ENCODE measurements around the gene KIF5A.

Gene KIF5A

DNA sequence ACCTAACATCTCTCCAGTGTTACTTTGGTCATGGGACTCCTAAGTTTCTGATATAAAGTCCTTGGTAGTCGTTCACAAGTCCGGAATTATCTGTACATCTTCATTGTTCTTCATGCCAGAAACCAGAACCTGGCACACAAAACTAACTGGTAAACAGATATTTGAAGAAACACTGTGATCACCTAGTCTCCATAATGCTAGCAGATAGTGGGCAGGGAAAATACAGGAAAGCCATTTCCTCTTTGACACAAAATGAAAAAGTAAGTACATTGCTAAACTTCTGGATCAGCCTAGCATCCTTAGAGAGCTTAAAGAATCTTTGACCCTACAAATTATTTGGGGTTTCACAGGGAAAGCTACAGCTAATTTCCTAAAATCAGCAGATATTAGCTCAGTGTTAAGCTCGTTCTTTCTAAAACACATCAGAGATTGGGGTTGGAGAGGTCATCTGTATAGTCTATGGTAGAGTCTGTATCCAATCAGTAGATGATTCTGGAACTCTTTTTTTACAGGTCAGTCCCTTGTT is 34.4 kb upstream of the KIF5A start:
- TF ChIP-seq CTCF (IDR thresholded peaks at IDR 0.05) = no peak

- TF ChIP-seq CTCF (IDR thresholded peaks at IDR 0.05) = no peak
These were observed 33.8 kb upstream of the KIF5A start for GRCh38 chr12:57515934-57516541.

DNA sequence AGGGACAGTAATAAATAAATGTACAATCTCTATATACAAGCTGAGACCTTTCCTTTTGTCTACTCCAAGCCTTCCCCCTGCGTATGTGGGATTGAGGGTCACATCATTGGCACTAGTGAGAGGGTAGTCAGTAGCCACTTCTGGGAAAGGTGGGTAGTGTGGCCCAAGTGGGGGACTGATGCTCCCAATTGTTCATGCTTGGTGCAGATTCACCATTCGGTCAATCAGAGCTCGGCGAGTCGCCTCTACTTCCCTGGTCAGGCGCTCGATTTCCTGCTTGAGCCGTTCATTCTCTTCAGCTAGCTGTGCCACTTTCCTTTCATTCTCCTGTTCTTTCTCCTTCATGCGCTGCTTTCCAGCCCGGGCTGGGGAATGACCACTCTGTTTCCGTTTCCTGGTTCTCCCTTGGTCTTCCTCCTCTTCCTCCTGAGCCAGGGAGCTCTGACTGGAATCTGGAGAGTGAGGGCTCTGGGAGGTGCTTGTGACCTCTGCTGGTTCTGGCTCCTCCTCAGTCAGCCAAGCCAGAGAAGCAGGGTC is 33.2 kb upstream of the KIF5A start:
- TF ChIP-seq CTCF (IDR thresholded peaks at IDR 0.05) = no peak

DNA sequence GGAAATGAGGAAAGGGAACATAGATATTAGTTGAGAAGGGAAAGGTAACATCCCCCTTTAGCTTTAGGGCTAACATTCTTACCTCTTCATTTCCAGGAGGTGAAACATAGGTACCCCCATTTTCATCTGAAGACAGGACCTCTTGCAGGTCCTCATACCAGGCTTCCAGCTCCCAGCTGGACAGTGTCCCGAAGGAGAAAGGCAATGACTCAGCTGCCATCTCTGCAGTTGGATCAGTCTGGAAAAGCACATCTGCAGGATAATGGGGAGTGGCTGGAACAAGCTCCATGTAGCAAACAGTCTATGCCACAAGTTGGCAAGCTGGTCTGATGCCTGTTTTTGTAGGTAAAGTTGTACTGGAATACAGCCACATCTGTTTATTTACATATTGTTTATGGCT is 32.7 kb upstream of the KIF5A start:
- TF ChIP-seq CTCF (IDR thresholded peaks at IDR 0.05) = no peak

DNA sequence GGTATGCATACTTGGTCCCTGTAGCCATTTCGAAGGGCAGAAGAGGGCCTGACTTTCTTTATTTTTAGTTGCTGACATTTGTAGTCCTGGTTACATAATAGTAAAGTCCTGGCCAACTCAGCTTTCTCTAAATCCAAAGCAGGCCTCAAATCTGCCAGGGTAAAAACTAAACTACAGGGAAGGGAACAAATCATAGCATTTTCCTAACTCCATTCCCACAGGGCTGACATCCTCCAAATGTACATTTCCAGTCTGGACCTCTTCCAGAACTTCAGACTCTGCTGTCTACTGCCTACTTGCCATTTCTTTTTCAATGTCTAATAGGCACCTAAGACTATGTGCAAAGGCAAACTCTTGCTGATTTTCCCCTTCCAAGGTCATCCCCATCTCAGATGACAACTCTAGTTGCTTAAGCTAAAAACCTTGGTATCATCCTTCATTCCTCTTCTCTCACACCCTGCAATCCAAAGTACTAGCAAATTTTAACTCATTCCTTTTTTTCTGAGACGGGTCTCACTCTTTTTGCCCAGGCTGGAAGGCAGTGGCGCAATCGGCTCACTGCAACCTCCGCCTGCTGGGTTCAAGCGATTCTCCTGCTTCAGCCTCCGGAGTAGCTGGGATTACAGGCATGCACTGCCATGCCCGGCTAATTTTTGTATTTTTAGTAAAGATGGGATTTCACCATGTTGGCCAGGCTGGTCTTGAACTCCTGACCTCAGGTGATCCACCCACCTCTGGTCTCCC is 31.5 kb upstream of the KIF5A start:
- no peak for TF ChIP-seq CTCF (IDR thresholded peaks at IDR 0.05)

GRCh38 chr12:57518920-57519795 is 30.7 kb upstream of the KIF5A start:
- no peak for TF ChIP-seq CTCF (IDR thresholded peaks at IDR 0.05)

GRCh38 chr12:57519796-57520052 is 30.1 kb upstream of the KIF5A start:
- TF ChIP-seq CTCF (IDR thresholded peaks at IDR 0.05) = no peak
